Mesodermal cell (in vitro differentiated cells): Measurements from ENCODE around the gene S1PR1.

Experiments
- H3K27ac ChIP-seq: 2 replicates; pipeline ENCODE4 v1.7.0; 2013; ENCODE audit warnings: mild to moderate bottlenecking, low read depth, low read length, moderate library complexity; ENCODE audit not compliant: severe bottlenecking
- H3K36me3 ChIP-seq: 2 replicates; pipeline ENCODE4 v1.7.1; 2013; ENCODE audit warnings: mild to moderate bottlenecking, low read length, moderate library complexity; ENCODE audit not compliant: control insufficient read depth, insufficient read depth
- H3K4me1 ChIP-seq: one replicate; pipeline ENCODE4 v1.7.1; 2013; ENCODE audit warnings: mild to moderate bottlenecking, low read length; ENCODE audit not compliant: insufficient read depth, control insufficient read depth, poor library complexity, severe bottlenecking
- H3K4me3 ChIP-seq: 2 replicates; pipeline ENCODE4 v1.7.0; 2013; ENCODE audit warnings: low read length, control low read depth, mild to moderate bottlenecking; ENCODE audit not compliant: insufficient read depth, poor library complexity, severe bottlenecking; ENCODE audit errors: extremely low read depth
- H3K9me3 ChIP-seq: 2 replicates; pipeline ENCODE4 v1.7.1; 2013; ENCODE audit warnings: mild to moderate bottlenecking, low read length, moderate library complexity; ENCODE audit not compliant: control insufficient read depth
- WGBS, 2 experiments: methylation state at CpG; one replicate each; pipeline ENCODE4 v1.1.5; 2013; ENCODE audit warnings: missing lambda C conversion rate in 2 of 2; ENCODE audit not compliant: insufficient coverage in 2 of 2; 5-methylcytosine and 5-hydroxymethylcytosine counted together

S1PR1 gene

GRCh38 chr1:101238031-101238628, 1.3 kb downstream of the S1PR1 start:
- 35% methylated on average over 4 of the region's 14 CpGs; no CpG with 5 or more reads in 1 of the 2 experiments for WGBS, 2 experiments
- no peak overlapping the region for H3K27ac ChIP-seq
- peaks cover 15% of the 10 kb centered on the region for H3K4me1 ChIP-seq
- H3K9me3 ChIP-seq: no peaks in the 10 kb centered on the region
- H3K36me3 ChIP-seq: peaks cover 11% of the 10 kb centered on the region
- peak overlapping the region; percentile 28 for H3K4me3 ChIP-seq

- WGBS, 2 experiments: 16 to 29% methylated on average over 11 to 17 of the region's 17 CpGs
- no peak overlapping the region for H3K27ac ChIP-seq
These were observed 1.9 kb downstream of the S1PR1 start for GRCh38 chr1:101238681-101239094.

GRCh38 chr1:101239095-101240040, 2.5 kb downstream of the S1PR1 start:
- 94 to 95% methylated on average over 37 to 42 of the region's 42 CpGs for WGBS, 2 experiments
- H3K36me3 ChIP-seq: peaks cover 11% of the 10 kb centered on the region
- no peaks in the 10 kb centered on the region for H3K9me3 ChIP-seq
- H3K4me1 ChIP-seq: peaks cover 15% of the 10 kb centered on the region
- H3K27ac ChIP-seq: no peak overlapping the region
- H3K4me3 ChIP-seq: no peak overlapping the region

More at GRCh38 chr1:101238681-101239094, 1.9 kb downstream of the S1PR1 start:
- Histone ChIP-seq H3K4me1 (peaks cover 15% of the 10 kb centered on the region), H3K4me3 (peak overlapping the region; percentile 28), H3K9me3 (no peaks in the 10 kb centered on the region), H3K36me3 (peaks cover 11% of the 10 kb centered on the region)

- Histone ChIP-seq H3K27ac (no peak overlapping the region), H3K36me3 (peaks cover 11% of the 10 kb centered on the region), H3K4me3 (no peak overlapping the region), H3K4me1 (peaks cover 15% of the 10 kb centered on the region), H3K9me3 (no peaks in the 10 kb centered on the region)
- 86 to 90% methylated on average over 9 of the region's 10 CpGs for WGBS, 2 experiments
These were observed 3.2 kb downstream of the S1PR1 start for GRCh38 chr1:101240041-101240430.

- Histone ChIP-seq H3K27ac (peak overlapping the region; percentile 89), H3K4me1 (peaks cover 15% of the 10 kb centered on the region), H3K9me3 (no peaks in the 10 kb centered on the region), H3K4me3 (no peak overlapping the region), H3K36me3 (peaks cover 11% of the 10 kb centered on the region)
These were observed 4.8 kb downstream of the S1PR1 start for GRCh38 chr1:101241485-101242225.

- Histone ChIP-seq H3K36me3 (peaks cover 11% of the 10 kb centered on the region), H3K9me3 (no peaks in the 10 kb centered on the region), H3K27ac (peak overlapping the region; percentile 89), H3K4me1 (peaks cover 15% of the 10 kb centered on the region), H3K4me3 (no peak overlapping the region)
- 80% methylated on average over 1 of the region's 2 CpGs; no CpG with 5 or more reads in 1 of the 2 experiments for WGBS, 2 experiments
These were observed 5.7 kb downstream of the S1PR1 start for GRCh38 chr1:101242324-101243050.

GRCh38 chr1:101243751-101244150, 6.9 kb downstream of the S1PR1 start:
- no peak overlapping the region for H3K27ac ChIP-seq
- 86 to 90% methylated on average over 2 of the region's 3 CpGs for WGBS, 2 experiments
- no peak overlapping the region for H3K4me3 ChIP-seq
- no peaks in the 10 kb centered on the region for H3K9me3 ChIP-seq
- H3K4me1 ChIP-seq: peaks cover 9% of the 10 kb centered on the region
- H3K36me3 ChIP-seq: peaks cover 11% of the 10 kb centered on the region

- 92% methylated on average over 4 of the region's 5 CpGs; no CpG with 5 or more reads in 1 of the 2 experiments for WGBS, 2 experiments
- H3K4me1 ChIP-seq: peaks cover 9% of the 10 kb centered on the region
- H3K9me3 ChIP-seq: no peaks in the 10 kb centered on the region
- peaks cover 3% of the 10 kb centered on the region for H3K36me3 ChIP-seq
- no peak overlapping the region for H3K4me3 ChIP-seq
- no peak overlapping the region for H3K27ac ChIP-seq
These were observed 8.0 kb downstream of the S1PR1 start for GRCh38 chr1:101244842-101245241.

GRCh38 chr1:101245246-101245927, 8.6 kb downstream of the S1PR1 start:
- Histone ChIP-seq H3K9me3 (no peaks in the 10 kb centered on the region), H3K4me3 (no peak overlapping the region), H3K4me1 (peaks cover 9% of the 10 kb centered on the region), H3K27ac (no peak overlapping the region), H3K36me3 (no peaks in the 10 kb centered on the region)
- WGBS, 2 experiments: no CpG with 5 or more reads among the region's 2 CpGs
